ENCODE data around the gene ASPDH. TPM values are rescaled to one million over a fixed set of nuclear protein-coding genes. Genes with fewer than 3 reads are reported as not detected.
A peak's percentile ranks its signal among the peaks of the same experiment; 100 is the strongest.

The ASPDH gene
- total and polyA plus RNA-seq, 2 of the 4 experiments (the other 2 are of a cell fraction), result not detected

DNA sequence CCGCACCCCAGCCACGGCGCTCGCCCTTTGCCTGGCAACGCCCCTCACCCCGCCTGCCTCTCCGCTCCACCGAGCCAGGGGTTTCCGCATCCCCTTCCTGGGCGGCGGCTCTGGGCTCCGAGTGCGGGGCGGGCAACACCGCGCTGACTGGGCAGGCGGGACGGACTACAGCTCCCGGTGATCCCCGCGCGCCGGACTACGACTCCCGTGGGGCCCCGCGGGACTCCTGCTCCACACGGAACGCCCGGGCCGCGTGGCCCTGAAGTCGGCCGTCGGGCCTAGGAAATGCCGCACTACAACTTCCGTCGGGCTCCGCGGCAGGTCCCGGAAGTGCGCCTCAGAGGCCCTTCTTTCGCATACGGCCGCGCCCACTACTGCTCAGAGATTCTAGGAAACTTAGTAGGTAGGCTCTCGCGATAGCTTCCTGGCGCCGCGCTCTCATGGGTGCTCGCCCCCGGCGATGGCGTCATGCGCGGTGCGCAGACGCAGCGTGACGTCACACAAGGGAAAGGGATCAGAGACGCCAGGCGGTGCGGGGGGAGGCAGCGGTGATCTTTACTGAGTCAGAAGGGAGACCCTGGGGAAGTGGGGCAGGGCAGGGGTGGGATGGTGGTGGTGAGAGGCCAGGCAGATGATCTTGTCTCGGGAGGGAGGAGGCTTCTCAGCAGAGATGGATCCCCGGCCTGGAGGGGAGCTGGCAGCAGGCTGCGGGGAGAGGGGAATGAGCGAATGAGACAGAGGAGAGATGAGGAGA lies 2.5 kb downstream of the ASPDH start, which contains the start of gene JOSD2 (continued):
- TF ChIP-seq, protein P1, sequence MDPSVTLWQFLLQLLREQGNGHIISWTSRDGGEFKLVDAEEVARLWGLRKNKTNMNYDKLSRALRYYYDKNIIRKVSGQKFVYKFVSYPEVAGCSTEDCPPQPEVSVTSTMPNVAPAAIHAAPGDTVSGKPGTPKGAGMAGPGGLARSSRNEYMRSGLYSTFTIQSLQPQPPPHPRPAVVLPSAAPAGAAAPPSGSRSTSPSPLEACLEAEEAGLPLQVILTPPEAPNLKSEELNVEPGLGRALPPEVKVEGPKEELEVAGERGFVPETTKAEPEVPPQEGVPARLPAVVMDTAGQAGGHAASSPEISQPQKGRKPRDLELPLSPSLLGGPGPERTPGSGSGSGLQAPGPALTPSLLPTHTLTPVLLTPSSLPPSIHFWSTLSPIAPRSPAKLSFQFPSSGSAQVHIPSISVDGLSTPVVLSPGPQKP (IDR thresholded peaks at IDR 0.05; ENCODE audit: borderline replicate concordance, low read depth, low read length), result no peak
- peak; percentile 99 for TF ChIP-seq MAZ (IDR thresholded peaks at IDR 0.05; ENCODE audit: borderline replicate concordance, low read depth, low read length)

DNA sequence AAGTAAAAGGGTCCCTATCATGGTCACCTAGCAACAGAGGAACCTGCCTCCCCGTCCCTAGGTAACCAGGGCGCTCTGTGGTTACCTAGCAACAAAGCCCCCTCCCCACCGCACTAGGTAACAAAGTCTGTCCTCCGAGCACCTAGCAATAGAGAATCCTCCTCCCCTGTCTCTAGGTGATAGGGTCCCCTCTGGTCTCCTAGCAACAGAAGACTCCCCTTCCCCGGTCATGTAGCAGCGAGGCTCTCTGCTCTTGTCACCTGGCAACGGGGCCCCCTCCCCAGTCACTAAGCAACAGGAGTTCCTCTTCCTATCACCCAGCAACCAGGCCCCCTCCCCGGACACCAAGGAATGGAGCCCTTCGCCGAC lies 3.0 kb downstream of the ASPDH start:
- Histone ChIP-seq H3K4me3 (ENCODE audit: insufficient read depth, low read depth, low read length) (peak overlapping the region; percentile 68), H3K4me1 (ENCODE audit: control insufficient read depth, insufficient read depth, low read length) (peaks cover 3% of the 10 kb centered on the region), H2BK20ac (ENCODE audit: low read depth, low read length) (no peak overlapping the region), H4K91ac (ENCODE audit: insufficient read depth, low read depth, low read length) (peak overlapping the region; percentile 93), H3K18ac (ENCODE audit: low read depth, low read length) (no peak overlapping the region; the same call in 1 of the 2 replicates), H2BK15ac (ENCODE audit: low read depth, low read length) (peak overlapping the region; percentile 46; the same call in 1 of the 3 replicates), H3K27ac (ENCODE audit: insufficient read depth, low read length) (peak overlapping the region; percentile 39), H3K4ac (ENCODE audit: low read depth, low read length) (peak overlapping the region; percentile 93), H2AK5ac (ENCODE audit: low read depth, low read length) (peak overlapping the region; percentile 96), H3K9me1 (ENCODE audit: insufficient read depth, low read length) (no peaks in the 10 kb centered on the region; the same call in 1 of the 2 replicates), H3K79me1 (ENCODE audit: low read depth in 1 of 2, low read length in 2 of 2) (peaks cover 5 to 10% of the 10 kb centered on the region in 2 experiments; a peak in 3 of 4 replicates), H3K9me3 (ENCODE audit: control insufficient read depth, insufficient read depth, low read length) (no peaks in the 10 kb centered on the region), H2BK5ac (ENCODE audit: low read depth, low read length, poor library complexity, severe bottlenecking) (peak overlapping the region; percentile 33), H3K56ac (ENCODE audit: extremely low read depth, insufficient read depth, low read length) (peak overlapping the region; percentile 87), H3K14ac (replicated peaks; ENCODE audit: low read depth, low read length) (peak overlapping the region; percentile 98), H2BK120ac (ENCODE audit: low read depth, low read length) (peak overlapping the region; percentile 36; the same call in 1 of the 2 replicates), H4K8ac (ENCODE audit: low read depth in 2 of 2, low read length in 2 of 2) (peak overlapping the region; percentile 93 to 94), H4K5ac (ENCODE audit: low read depth, low read length) (peak overlapping the region; percentile 34), H3K27me3 (ENCODE audit: control insufficient read depth, insufficient read depth, low read length) (no peaks in the 10 kb centered on the region), H2AFZ (replicated peaks; ENCODE audit: low read length, poor library complexity) (peak overlapping the region; percentile 100), H3K9ac (ENCODE audit: low read depth, low read length) (peak overlapping the region; percentile 65), H3K36me3 (ENCODE audit: control insufficient read depth, insufficient read depth, low read length) (peaks cover 2% of the 10 kb centered on the region; the same call in 1 of the 2 replicates), H3K4me2 (ENCODE audit: low read depth, low read length) (peak overlapping the region; percentile 97), H3K23ac (ENCODE audit: low read depth, low read length) (peak overlapping the region; percentile 97), H2AK9ac (replicated peaks; ENCODE audit: low read depth, low read length, poor library complexity) (peak overlapping the region; percentile 100), H4K20me1 (ENCODE audit: insufficient read depth, low read length) (no peaks in the 10 kb centered on the region)
- ChIA-PET CTCF (interaction anchor here (0.6 to 1.2 kb wide), 2 partner anchors 46 to 173 kb away, joined by 3 to 4 read pairs; no protein-coding TSS in a partner anchor), POLR2A (ENCODE audit: unreplicated experiment) (no interaction called here)
- DNase-seq (no peak), ATAC-seq (ENCODE audit: low read depth) (no peak; the same call in 1 of the 2 replicates)
- BruUV-seq (replicated peaks), result no TSS peak
- in situ Hi-C loops (cut with MboI; ENCODE audit: low sequenced_read_pairs), result no loop called here
- dilution Hi-C loops (cut with HindIII; ENCODE audit: low sequenced_read_pairs, unreplicated experiment), result no loop called here
- 10% methylated on average over 2 of the region's 10 CpGs; no CpG with 5 or more reads in 1 of the 2 experiments for WGBS, 2 experiments (ENCODE audit: extremely low coverage in 2 of 2, insufficient read length in 1 of 2)
- intact Hi-C loops (cut with micrococcal nuclease), result loop anchor here (1.0 to 2.0 kb wide), 3 partner anchors 34 to 294 kb away; partner anchors contain the start of genes EMC10 and GARIN5A
- no peak for TF ChIP-seq BHLHE40 (IDR thresholded peaks at IDR 0.05; ENCODE audit: low read depth, low read length)
- TF ChIP-seq FOS (IDR thresholded peaks at IDR 0.05; ENCODE audit: low read depth, low read length), result no peak
- no peak for TF ChIP-seq CHD1 (IDR thresholded peaks at IDR 0.05; ENCODE audit: low read depth, low read length)
- TF ChIP-seq MAZ (IDR thresholded peaks at IDR 0.05; ENCODE audit: borderline replicate concordance, low read depth, low read length), result peak; percentile 57; the same call in 1 of the 2 replicates
- TF ChIP-seq POLR2A (IDR thresholded peaks at IDR 0.05; ENCODE audit: low read depth, low read length), result no peak
- TF ChIP-seq, protein P2, sequence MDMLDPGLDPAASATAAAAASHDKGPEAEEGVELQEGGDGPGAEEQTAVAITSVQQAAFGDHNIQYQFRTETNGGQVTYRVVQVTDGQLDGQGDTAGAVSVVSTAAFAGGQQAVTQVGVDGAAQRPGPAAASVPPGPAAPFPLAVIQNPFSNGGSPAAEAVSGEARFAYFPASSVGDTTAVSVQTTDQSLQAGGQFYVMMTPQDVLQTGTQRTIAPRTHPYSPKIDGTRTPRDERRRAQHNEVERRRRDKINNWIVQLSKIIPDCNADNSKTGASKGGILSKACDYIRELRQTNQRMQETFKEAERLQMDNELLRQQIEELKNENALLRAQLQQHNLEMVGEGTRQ (IDR thresholded peaks at IDR 0.05; ENCODE audit: low read depth, low read length), result no peak
- no peak for TF ChIP-seq MAFK (IDR thresholded peaks at IDR 0.05; ENCODE audit: low read depth, low read length)
